Thyroid gland (tissue), 4 donors: ENCODE data around the gene ANKRD13D. TPM values are rescaled to one million over a fixed set of nuclear protein-coding genes. Genes with fewer than 3 reads are reported as not detected.

Source experiments
- DNase-seq, 2 donors: peaks; one replicate each; pipeline ENCODE4 v3.0.0-alpha.2; 2019
- H3K27ac ChIP-seq, 3 donors: fragments of 200-600 bp; sonication (generic); 1 replicate in 2 of 3; 2 replicates in 1 of 3; pipeline ENCODE4 v1.5.1; 2016 to 2019; ENCODE audit warnings: mild to moderate bottlenecking in 1 of 3, moderate library complexity in 1 of 3
- H3K27me3 ChIP-seq: fragments of 200-600 bp; sonication (generic); one replicate; pipeline ENCODE4 v1.5.1; 2019
- H3K36me3 ChIP-seq, 2 donors: fragments of 200-600 bp; sonication (generic); one replicate each; pipeline ENCODE4 v1.5.1; 2016 to 2019
- H3K4me1 ChIP-seq, 2 donors: fragments of 200-600 bp; sonication (generic); one replicate each; pipeline ENCODE4 v1.5.1; 2017 to 2019
- H3K4me3 ChIP-seq, 3 donors: fragments of 200-600 bp; sonication (generic); replicated peaks in 1 of 3; 1 replicate in 2 of 3; 2 replicates in 1 of 3; pipeline ENCODE4 v1.5.1; 2016; ENCODE audit warnings: mild to moderate bottlenecking in 1 of 3
- H3K9me3 ChIP-seq: fragments of 200-600 bp; sonication (generic); one replicate; pipeline ENCODE4 v1.5.1; 2017
- POLR2A ChIP-seq, 2 donors: fragments of 450-650 bp; IDR thresholded peaks; one replicate each; pipeline ENCODE4 v1.6.1; 2017; ENCODE audit warnings: antibody characterized with exemption in 2 of 2, mild to moderate bottlenecking in 2 of 2, moderate library complexity in 1 of 2
- WGBS, 2 donors: methylation state at CpG; one replicate each; pipeline ENCODE4 v1.1.5; 2017; 5-methylcytosine and 5-hydroxymethylcytosine counted together
- intact Hi-C: fragments of 100-400 bp; cut with DNase I; formaldehyde crosslinking; loops from one replicate; pipeline ENCODE4 v1.15.1; 2023
- total RNA-seq, 4 donors: library from RNA; depleted of rRNA; stranded (reverse); fragments of >200 nt; gene quantifications; one replicate each; pipeline ENCODE4 v1.2.3, GENCODE V29; 2016
- TF ChIP-seq, protein P1 (sequence below), 6 experiments: fragments of 200-600 bp in 3 of 6; fragments of 450-650 bp in 3 of 6; sonication (generic) in 3 of 6; IDR thresholded peaks; one replicate each; pipeline ENCODE4 v1.5.1; 2016 to 2019; ENCODE audit warnings: antibody characterized with exemption in 6 of 6, mild to moderate bottlenecking in 2 of 6, inconsistent platforms in 1 of 6, moderate library complexity in 1 of 6

ANKRD13D gene
- total RNA-seq, 4 donors from 2014 or later, result 27.9 to 36.8 (median 31.5) TPM

DNA sequence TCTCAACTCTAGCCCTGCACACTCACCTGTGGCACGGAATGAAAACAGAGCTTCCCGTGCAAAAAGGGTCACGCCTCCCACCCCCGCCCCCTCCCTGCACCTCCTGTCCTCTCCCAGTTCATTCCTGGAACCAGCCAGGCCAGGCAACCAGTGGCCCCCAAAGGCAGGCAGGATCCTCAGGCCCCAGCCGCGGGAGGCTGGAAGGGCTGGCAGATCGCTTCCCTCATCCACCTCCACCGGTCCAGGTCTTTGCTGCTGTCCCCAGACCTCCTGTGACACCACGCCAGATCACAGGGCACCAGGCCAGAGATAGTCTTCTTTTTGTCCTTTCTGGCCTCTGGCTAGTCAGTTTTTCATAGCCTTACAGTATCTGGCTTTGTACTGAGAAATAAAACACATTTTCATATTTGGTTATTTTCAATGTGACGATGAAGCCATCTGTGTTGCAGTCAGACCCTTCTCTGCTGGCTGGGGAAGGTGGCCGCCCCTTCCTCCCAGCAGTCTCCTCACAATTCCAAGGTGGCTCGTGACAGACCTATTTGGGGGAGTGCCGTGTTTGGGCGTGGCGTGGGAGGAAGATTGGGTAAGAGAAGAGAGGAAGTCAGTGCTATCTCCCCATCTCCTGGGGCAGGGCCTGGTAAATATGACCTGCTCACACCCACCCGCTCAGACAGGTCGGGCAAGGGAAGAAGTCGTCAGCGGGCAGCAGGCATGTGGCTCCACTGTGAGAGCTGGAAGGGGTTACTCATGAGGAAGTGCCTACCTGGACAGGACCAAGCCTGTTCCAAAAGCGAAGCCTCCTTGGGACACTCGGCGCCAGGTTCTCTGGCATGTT is 23.3 kb downstream of the ANKRD13D start:
- Histone ChIP-seq H3K36me3 (peaks cover 15 to 17% of the 10 kb centered on the region in 2 donors), H3K4me1 (peaks cover 4 to 5% of the 10 kb centered on the region in 2 donors), H3K27me3 (no peaks in the 10 kb centered on the region), H3K4me3 (no peak overlapping the region), H3K9me3 (no peaks in the 10 kb centered on the region), H3K27ac (no peak overlapping the region)
- intact Hi-C loops, result no loop called here
- WGBS, 2 donors, result 79 to 83% methylated on average over 20 to 21 of the region's 22 CpGs
- TF ChIP-seq, protein P1, sequence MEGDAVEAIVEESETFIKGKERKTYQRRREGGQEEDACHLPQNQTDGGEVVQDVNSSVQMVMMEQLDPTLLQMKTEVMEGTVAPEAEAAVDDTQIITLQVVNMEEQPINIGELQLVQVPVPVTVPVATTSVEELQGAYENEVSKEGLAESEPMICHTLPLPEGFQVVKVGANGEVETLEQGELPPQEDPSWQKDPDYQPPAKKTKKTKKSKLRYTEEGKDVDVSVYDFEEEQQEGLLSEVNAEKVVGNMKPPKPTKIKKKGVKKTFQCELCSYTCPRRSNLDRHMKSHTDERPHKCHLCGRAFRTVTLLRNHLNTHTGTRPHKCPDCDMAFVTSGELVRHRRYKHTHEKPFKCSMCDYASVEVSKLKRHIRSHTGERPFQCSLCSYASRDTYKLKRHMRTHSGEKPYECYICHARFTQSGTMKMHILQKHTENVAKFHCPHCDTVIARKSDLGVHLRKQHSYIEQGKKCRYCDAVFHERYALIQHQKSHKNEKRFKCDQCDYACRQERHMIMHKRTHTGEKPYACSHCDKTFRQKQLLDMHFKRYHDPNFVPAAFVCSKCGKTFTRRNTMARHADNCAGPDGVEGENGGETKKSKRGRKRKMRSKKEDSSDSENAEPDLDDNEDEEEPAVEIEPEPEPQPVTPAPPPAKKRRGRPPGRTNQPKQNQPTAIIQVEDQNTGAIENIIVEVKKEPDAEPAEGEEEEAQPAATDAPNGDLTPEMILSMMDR (IDR thresholded peaks at IDR 0.05), result no peak
- TF ChIP-seq POLR2A (IDR thresholded peaks at IDR 0.05), result no peak
- DNase-seq, result no peak

DNA sequence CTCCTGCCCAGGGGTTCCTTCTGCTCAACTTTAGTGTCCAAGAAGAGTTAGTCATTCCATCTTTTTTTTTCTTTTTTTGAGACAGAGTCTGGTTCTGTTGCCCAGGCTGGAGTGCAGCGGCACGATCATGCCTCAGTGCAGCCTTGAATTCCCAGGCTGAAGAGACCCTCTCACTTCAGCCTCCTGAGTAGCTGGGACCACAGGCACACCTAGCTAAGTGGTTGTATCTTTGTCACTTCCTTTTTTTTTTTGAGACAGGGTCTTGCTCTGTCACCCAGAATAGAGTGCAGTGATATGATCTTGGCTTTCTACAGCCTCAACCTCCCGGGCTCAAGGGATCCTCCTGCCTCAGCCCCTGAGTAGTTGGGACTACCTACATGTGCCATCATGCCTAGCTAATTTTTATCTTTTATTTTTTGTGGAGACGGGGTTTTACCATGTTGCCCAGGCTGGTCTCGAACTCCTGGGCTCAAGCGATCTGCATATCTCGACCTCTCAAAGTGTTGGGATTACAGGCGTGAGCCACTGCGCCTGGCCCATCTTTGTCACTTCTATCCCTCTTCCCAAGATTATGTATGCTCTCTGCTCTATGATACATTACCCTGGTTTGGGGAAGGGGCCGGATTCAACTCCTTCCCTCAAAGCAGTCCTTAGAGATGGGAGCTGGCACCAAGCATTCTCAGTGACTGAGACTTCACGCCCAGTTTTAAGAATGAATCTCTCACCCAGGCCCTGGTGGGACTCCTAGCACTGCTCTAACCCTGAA is 24.2 kb downstream of the ANKRD13D start:
- no peak for DNase-seq
- H3K36me3 ChIP-seq, result peaks cover 14 to 15% of the 10 kb centered on the region in 2 donors
- H3K27ac ChIP-seq, result no peak overlapping the region
- no peak overlapping the region for H3K4me3 ChIP-seq
- H3K27me3 ChIP-seq, result no peaks in the 10 kb centered on the region
- WGBS, 2 donors, result 88 to 91% methylated on average over 11 of the region's 11 CpGs
- intact Hi-C loops, result no loop called here
- peaks cover 5% of the 10 kb centered on the region in 2 donors for H3K4me1 ChIP-seq
- no peaks in the 10 kb centered on the region for H3K9me3 ChIP-seq
- TF ChIP-seq, protein P1 (IDR thresholded peaks at IDR 0.05), result no peak
- no peak for TF ChIP-seq POLR2A (IDR thresholded peaks at IDR 0.05)

DNA sequence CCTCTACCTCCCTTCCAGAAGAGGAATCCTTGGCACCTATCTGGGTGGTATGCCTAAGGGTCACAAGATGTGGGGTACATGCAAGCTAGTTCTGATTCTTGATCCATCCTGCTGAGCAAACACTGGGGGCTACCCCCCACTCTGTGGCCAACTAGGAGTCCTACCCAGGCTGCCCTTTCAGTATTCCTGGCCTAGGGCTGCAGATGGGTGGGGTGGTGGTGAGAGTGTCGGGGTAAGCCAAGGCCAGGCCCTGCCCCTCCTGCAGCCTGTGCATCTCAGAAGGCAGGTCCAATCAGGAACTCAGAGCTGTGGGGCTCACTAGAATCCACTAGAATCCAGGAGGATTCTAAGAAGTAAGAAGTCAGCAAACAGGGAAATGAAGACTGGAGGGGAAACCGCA is 25.1 kb downstream of the ANKRD13D start:
- H3K4me3 ChIP-seq, result no peak overlapping the region
- peaks cover 7 to 12% of the 10 kb centered on the region in 2 donors for H3K36me3 ChIP-seq
- DNase-seq, result no peak
- H3K4me1 ChIP-seq, result peaks cover 13 to 14% of the 10 kb centered on the region in 2 donors
- 95 to 100% methylated on average over 2 of the region's 2 CpGs for WGBS, 2 donors
- no peak overlapping the region for H3K27ac ChIP-seq
- intact Hi-C loops, result no loop called here
- H3K9me3 ChIP-seq, result no peaks in the 10 kb centered on the region
- TF ChIP-seq POLR2A (IDR thresholded peaks at IDR 0.05), result no peak
- TF ChIP-seq, protein P1 (IDR thresholded peaks at IDR 0.05), result no peak
- no peaks in the 10 kb centered on the region for H3K27me3 ChIP-seq

DNA sequence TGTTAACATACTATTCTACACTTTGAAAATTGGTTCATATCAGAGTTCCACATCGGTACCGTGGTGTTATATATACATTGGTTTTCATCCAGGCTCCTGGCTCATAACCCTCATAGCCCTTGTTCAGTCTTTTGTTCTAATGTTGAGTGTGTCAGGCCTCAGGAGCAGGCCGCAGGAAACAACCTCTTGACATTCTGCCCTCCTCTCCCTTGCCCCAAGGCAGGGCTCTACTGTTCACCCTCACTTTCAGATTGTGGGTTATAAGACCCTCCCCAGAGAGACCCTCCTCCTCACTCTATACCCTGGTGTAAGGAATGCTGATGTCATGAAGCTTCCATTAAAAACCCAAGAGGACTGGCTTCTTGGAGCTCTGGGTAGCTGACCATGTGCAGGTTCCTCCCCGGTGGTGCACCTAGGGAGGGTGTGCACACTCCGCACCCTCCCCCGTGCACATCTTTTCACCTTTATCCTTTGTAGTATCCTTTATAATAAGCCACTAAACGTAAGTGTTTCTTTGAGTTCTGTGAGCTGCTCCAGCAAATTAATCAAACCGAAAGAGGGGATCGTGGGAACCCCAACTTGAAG is 26.3 kb downstream of the ANKRD13D start:
- DNase-seq, result no peak
- intact Hi-C loops, result loop anchor here (5.0 kb wide), 1 partner anchor 233 kb away; no protein-coding TSS in a partner anchor
- no peak overlapping the region for H3K27ac ChIP-seq
- peaks cover 0 to under 1% of the 10 kb centered on the region in 2 donors for H3K36me3 ChIP-seq
- WGBS, 2 donors, result 71 to 72% methylated on average over 9 of the region's 9 CpGs
- no peaks in the 10 kb centered on the region for H3K9me3 ChIP-seq
- peaks cover 15 to 16% of the 10 kb centered on the region in 2 donors for H3K4me1 ChIP-seq
- H3K27me3 ChIP-seq, result no peaks in the 10 kb centered on the region
- no peak overlapping the region for H3K4me3 ChIP-seq
- TF ChIP-seq, protein P1 (IDR thresholded peaks at IDR 0.05), result no peak
